WTC11 (cell line): ENCODE measurements around the gene FXYD6.

Experiments
- AFF4 ChIP-seq: sonication (generic); formaldehyde crosslinking; IDR thresholded peaks from 2 replicates; pipeline ENCODE4 v1.8.1; 2023; ENCODE audit warnings: mild to moderate bottlenecking, missing genetic modification reagents, borderline replicate concordance
- CTCF ChIP-seq: fragments of 200-600 bp; IDR thresholded peaks from 2 replicates; pipeline ENCODE4 v1.8.0; 2022; ENCODE audit warnings: antibody characterized with exemption
- E2F4 ChIP-seq: sonication (generic); formaldehyde crosslinking; IDR thresholded peaks from 2 replicates; pipeline ENCODE4 v1.8.1; 2022; ENCODE audit warnings: low read depth, mild to moderate bottlenecking, moderate library complexity, missing genetic modification reagents, borderline replicate concordance
- E2F5 ChIP-seq: sonication (generic); formaldehyde crosslinking; IDR thresholded peaks from 2 replicates; pipeline ENCODE4 v1.8.1; 2022; ENCODE audit warnings: mild to moderate bottlenecking, moderate library complexity, missing genetic modification reagents
- ELF4 ChIP-seq: sonication (generic); formaldehyde crosslinking; IDR thresholded peaks from 2 replicates; pipeline ENCODE4 v1.8.1; 2022; ENCODE audit warnings: low read depth, mild to moderate bottlenecking, moderate library complexity, missing genetic modification reagents
- ESRRA ChIP-seq: sonication (generic); formaldehyde crosslinking; IDR thresholded peaks from 2 replicates; pipeline ENCODE4 v1.8.1; 2022; ENCODE audit warnings: mild to moderate bottlenecking, missing genetic modification reagents, borderline replicate concordance
- ETV6 ChIP-seq: sonication (generic); formaldehyde crosslinking; IDR thresholded peaks from 2 replicates; pipeline ENCODE4 v1.8.1; 2022; ENCODE audit warnings: mild to moderate bottlenecking, missing genetic modification reagents
- IRF1 ChIP-seq: sonication (generic); formaldehyde crosslinking; IDR thresholded peaks from 2 replicates; pipeline ENCODE4 v1.8.0; 2023; ENCODE audit warnings: missing genetic modification reagents
- MAX ChIP-seq: sonication (generic); formaldehyde crosslinking; IDR thresholded peaks from 2 replicates; pipeline ENCODE4 v1.8.0; 2022; ENCODE audit warnings: mild to moderate bottlenecking, missing genetic modification reagents
- NR2C2 ChIP-seq: sonication (generic); formaldehyde crosslinking; IDR thresholded peaks from 2 replicates; pipeline ENCODE4 v1.8.0; 2022; ENCODE audit warnings: mild to moderate bottlenecking, missing genetic modification reagents
- SMAD3 ChIP-seq: sonication (generic); formaldehyde crosslinking; IDR thresholded peaks from 2 replicates; pipeline ENCODE4 v1.8.0; 2022; ENCODE audit warnings: missing genetic modification reagents, mild to moderate bottlenecking, borderline replicate concordance
- TCF7 ChIP-seq: sonication (generic); formaldehyde crosslinking; IDR thresholded peaks from 2 replicates; pipeline ENCODE4 v1.8.0; 2022; ENCODE audit warnings: mild to moderate bottlenecking, low read depth, missing genetic modification reagents, moderate library complexity
- ZNF317 ChIP-seq: sonication (generic); formaldehyde crosslinking; IDR thresholded peaks from 2 replicates; pipeline ENCODE4 v1.8.1; 2023; ENCODE audit warnings: low read depth, mild to moderate bottlenecking, moderate library complexity, missing genetic modification reagents, borderline replicate concordance

GRCh38 chr11:117840881-117841550 lies 35.4 kb downstream of the FXYD6 start:
- no peak for TF ChIP-seq ELF4
- TF ChIP-seq CTCF = no peak
- no peak for TF ChIP-seq AFF4 (CRISPR knock-in tag)
- TF ChIP-seq ZNF317 = no peak
- TF ChIP-seq NR2C2 (CRISPR knock-in tag) = no peak
- no peak for TF ChIP-seq MAX (CRISPR knock-in tag)
- TF ChIP-seq SMAD3 (CRISPR knock-in tag) = no peak
- TF ChIP-seq E2F5 (CRISPR knock-in tag) = no peak
- TF ChIP-seq ESRRA (CRISPR knock-in tag) = no peak
- no peak for TF ChIP-seq TCF7 (CRISPR knock-in tag)
- TF ChIP-seq E2F4 (CRISPR knock-in tag) = no peak
- TF ChIP-seq ETV6 = no peak
- no peak for TF ChIP-seq IRF1 (CRISPR knock-in tag)
